ENCODE results near the gene SCG3.

Gene SCG3

GRCh38 chr15:51678096-51678495 lies 3.2 kb upstream of the SCG3 start:
- DNase-seq (ENCODE audit: low spot score): no peak

- no peak for DNase-seq (ENCODE audit: low spot score)
These were observed 982 bp upstream of the SCG3 start for GRCh38 chr15:51680321-51680720.

- DNase-seq (ENCODE audit: low spot score): no peak
These were observed 6.3 kb downstream of the SCG3 start for GRCh38 chr15:51687565-51687964.

- peak; percentile 13 for DNase-seq (ENCODE audit: low spot score)
These were observed 7.6 kb downstream of the SCG3 start for GRCh38 chr15:51688863-51689262.

GRCh38 chr15:51692154-51692553 lies 10.9 kb downstream of the SCG3 start:
- DNase-seq (ENCODE audit: low spot score): no peak

- DNase-seq (ENCODE audit: low spot score): no peak
These were observed 15.3 kb downstream of the SCG3 start for GRCh38 chr15:51696566-51696965.

- DNase-seq (ENCODE audit: low spot score): no peak
These were observed 15.9 kb downstream of the SCG3 start for GRCh38 chr15:51697163-51697562.

- no peak for DNase-seq (ENCODE audit: low spot score)
These were observed 18.1 kb downstream of the SCG3 start for GRCh38 chr15:51699373-51699772.

- no peak for DNase-seq (ENCODE audit: low spot score)
These were observed 21.4 kb downstream of the SCG3 start for GRCh38 chr15:51702710-51703109.

GRCh38 chr15:51706291-51706690 lies 25.0 kb downstream of the SCG3 start:
- peak; percentile 63 for DNase-seq (ENCODE audit: low spot score)

GRCh38 chr15:51706926-51707608 lies 25.8 kb downstream of the SCG3 start:
- peak; percentile 25 for DNase-seq (ENCODE audit: low spot score)

- no peak for DNase-seq (ENCODE audit: low spot score)
These were observed 26.7 kb downstream of the SCG3 start for GRCh38 chr15:51708013-51708412.

GRCh38 chr15:51709031-51709430 lies 27.7 kb downstream of the SCG3 start:
- no peak for DNase-seq (ENCODE audit: low spot score)

GRCh38 chr15:51714162-51714561 lies 32.9 kb downstream of the SCG3 start:
- no peak for DNase-seq (ENCODE audit: low spot score)

- DNase-seq (ENCODE audit: low spot score): no peak
These were observed 33.6 kb downstream of the SCG3 start for GRCh38 chr15:51714911-51715310.

GRCh38 chr15:51718219-51718618 lies 36.9 kb downstream of the SCG3 start:
- no peak for DNase-seq (ENCODE audit: low spot score)

- no peak for DNase-seq (ENCODE audit: low spot score)
These were observed 37.4 kb downstream of the SCG3 start for GRCh38 chr15:51718746-51719145.

GRCh38 chr15:51720201-51720995 lies 39.1 kb downstream of the SCG3 start:
- DNase-seq (ENCODE audit: low spot score): no peak

GRCh38 chr15:51721199-51721960 lies 40.1 kb downstream of the SCG3 start:
- DNase-seq (ENCODE audit: low spot score): no peak

GRCh38 chr15:51724199-51724598 lies 42.9 kb downstream of the SCG3 start:
- DNase-seq (ENCODE audit: low spot score): no peak

GRCh38 chr15:51724673-51725072 lies 43.4 kb downstream of the SCG3 start:
- DNase-seq (ENCODE audit: low spot score): no peak

- DNase-seq (ENCODE audit: low spot score): peak; percentile 84
These were observed 45.2 kb downstream of the SCG3 start for GRCh38 chr15:51726302-51727073.
